ENCODE measurements around the gene CCDC187.

CCDC187 gene

GRCh38 chr9:136252846-136253245 is 51.0 kb downstream of the CCDC187 start:
- DNase-seq (ENCODE audit: low read depth, low spot score) = no peak

DNA sequence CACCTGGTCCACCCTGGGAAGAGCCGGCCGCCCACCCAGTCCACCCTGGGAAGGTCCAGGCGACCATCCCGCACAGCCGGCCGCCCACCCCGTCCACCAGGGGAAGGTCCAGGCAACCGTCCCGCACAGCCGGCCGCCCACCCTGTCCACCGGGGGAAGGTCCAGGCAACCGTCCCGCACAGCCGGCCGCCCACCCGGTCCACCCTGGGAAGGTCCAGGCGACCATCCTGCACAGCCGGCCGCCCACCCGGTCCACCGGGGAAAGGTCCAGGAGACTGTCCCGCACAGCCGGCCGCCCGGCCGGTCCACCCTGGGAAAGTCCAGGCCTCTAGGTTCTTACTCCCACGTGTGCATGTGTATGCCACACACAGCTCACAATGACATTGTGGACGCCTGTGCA is 51.6 kb downstream of the CCDC187 start:
- DNase-seq (ENCODE audit: low read depth, low spot score) = no peak

GRCh38 chr9:136251264-136252115 is 52.4 kb downstream of the CCDC187 start:
- no peak for DNase-seq (ENCODE audit: low read depth, low spot score)

GRCh38 chr9:136250676-136251075 is 53.2 kb downstream of the CCDC187 start:
- no peak for DNase-seq (ENCODE audit: low read depth, low spot score)

- no peak for DNase-seq (ENCODE audit: low read depth, low spot score)
Measured at GRCh38 chr9:136249877-136250559, 53.9 kb downstream of the CCDC187 start.

DNA sequence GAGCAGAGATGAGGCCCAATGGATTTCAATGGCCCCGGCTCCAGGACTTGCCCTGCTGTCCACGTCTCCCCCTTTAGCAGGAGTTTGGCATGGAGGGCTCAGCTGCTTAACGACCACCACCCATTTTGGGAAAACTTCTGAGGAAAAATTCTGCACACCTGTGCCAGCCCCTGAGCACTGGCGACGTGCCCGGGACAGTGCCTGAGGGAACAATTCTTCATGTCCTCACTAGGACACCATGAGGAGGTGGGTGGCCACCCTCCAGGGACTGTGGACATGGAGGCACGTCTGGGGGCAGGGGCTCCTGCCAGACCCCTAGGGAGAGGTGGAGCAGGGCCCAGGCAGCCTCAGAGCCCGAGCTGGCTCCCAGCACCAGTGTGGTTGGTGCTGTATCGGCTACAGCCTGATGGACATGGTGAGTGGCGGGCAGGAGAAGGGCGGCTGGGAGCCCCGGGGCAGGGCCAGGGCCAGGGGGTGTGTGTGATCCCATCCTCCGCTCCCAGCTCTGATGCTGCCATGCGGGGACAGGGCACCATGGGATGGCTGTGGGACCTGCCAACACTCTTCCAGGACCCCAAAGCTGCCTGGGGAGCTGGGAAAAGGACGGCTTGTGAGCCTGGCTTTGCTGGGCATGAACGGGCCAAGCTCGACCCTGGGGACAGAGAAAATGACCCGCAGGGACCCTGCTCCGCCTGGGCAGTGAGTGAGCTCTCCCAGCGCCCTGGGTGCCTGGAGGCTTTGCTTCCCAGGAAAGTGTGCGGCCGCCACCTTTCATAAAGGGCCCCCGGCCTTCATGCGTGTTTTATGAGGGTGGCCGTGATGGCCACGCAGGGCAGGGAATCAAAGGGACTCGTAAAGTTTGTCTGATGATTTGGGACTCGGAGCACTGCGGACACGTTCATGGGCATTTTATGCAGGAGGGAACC is 54.7 kb downstream of the CCDC187 start:
- DNase-seq (ENCODE audit: low read depth, low spot score) = no peak

- no peak for DNase-seq (ENCODE audit: low read depth, low spot score)
Measured at GRCh38 chr9:136247947-136248637, 55.8 kb downstream of the CCDC187 start.

GRCh38 chr9:136247551-136247916 is 56.4 kb downstream of the CCDC187 start:
- DNase-seq (ENCODE audit: low read depth, low spot score) = no peak

- no peak for DNase-seq (ENCODE audit: low read depth, low spot score)
Measured at GRCh38 chr9:136246849-136247550, 56.9 kb downstream of the CCDC187 start.

GRCh38 chr9:136245219-136246150 is 58.4 kb downstream of the CCDC187 start, which contains the start of gene QSOX2:
TSS of gene QSOX2 (minus strand) at chr9:136245812. CDS start at chr9:136245803, 9 bp downstream.
- no peak for DNase-seq (ENCODE audit: low read depth, low spot score)

GRCh38 chr9:136244969-136245218 is 59.0 kb downstream of the CCDC187 start:
- no peak for DNase-seq (ENCODE audit: low read depth, low spot score)

DNA sequence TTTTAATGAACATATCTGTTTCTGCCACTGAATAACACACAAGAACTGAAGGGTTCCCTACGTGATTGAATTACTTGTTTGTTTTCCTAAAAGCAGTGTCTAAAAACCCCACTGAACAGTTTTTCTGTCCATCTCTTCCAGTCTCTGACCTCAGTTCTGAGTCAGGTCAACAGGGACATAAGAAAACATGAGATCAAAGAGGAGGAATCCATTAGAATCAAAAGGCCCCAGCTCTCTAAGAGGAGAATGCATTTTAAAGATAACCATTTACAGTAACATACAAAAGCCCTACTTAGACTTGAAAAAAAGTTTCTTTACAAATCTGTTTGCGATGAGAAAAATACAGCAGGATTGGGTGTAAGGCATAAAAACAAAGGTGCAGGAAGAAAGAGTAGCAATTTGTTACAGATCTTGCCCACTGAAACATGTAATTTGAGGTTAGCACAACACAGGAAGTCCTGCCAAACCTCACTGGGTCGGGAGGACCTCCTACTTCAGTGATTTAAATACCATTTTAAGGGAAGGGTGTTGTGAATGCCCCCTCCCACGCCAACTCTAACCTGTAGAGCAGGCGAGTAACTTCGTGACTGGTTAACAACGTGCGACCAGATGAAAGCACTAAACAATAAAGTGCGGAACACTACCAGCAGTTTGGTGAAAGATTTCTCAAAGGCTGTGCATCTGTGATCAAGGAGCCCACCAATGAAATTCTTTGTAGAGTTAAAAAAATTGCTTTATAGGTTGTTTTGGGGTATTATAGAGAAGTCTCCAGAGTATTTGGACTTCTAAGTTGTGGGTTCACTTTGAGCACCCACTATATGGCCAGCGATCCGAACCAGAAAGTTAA is 59.5 kb downstream of the CCDC187 start:
- no peak for DNase-seq (ENCODE audit: low read depth, low spot score)

DNA sequence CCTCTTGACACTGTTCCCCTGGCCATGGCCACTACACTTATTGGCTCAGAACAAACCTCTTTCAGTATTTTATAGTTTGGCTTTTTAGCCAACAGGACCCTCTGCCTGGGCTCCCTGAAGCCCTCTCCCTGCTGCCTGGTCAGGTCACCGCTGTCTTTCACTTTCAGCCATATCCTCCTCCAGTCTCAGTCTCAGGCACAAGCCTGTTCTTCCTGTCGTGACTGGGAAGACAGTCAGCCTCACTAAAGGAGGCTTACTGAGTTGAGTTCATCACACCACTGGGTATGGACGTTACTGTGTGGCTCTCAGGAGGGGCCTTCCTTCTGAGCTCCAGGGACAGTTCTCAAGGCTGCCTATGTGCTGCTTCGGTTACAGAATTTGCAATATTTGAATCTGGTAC is 60.3 kb downstream of the CCDC187 start:
- no peak for DNase-seq (ENCODE audit: low read depth, low spot score)

GRCh38 chr9:136242918-136243525 is 60.9 kb downstream of the CCDC187 start:
- DNase-seq (ENCODE audit: low read depth, low spot score) = no peak

DNA sequence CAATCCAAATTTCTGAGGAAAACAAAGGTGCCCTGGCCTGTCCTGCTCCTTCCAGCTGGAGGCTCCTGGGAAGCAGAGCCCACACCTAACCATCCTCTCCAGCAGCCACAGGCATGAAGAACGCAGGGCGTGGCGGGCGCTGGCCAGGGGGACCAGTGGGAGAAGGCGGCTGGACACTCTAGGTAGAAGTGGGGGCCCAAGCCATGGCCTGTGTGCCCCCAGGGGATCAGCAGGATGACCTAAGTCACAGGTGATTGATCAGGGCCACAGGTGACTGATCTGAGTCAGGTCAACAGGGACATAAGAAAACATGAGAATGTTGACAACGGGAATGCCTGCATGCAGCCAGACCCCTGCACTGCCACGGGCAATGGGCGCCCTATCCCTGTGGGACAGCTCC is 61.6 kb downstream of the CCDC187 start:
- DNase-seq (ENCODE audit: low read depth, low spot score) = no peak

DNA sequence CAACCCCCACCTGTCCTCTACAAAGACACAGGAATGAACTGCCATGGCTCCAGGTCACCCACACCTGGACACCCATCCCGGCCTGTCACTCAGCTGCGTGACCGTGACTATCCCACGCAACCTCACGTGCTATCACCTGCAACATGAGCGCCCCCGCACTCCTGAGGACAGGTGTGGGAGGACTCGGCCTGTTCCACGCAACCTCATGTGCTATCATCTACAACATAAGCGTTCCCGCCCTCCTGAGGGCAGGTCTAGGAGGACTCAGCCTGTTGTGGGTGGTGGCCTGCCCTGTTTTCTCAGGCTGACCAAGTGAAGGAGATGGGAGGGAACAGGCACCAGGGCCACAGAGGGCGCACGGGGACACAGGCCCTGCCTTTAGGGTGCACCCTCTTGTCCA is 62.4 kb downstream of the CCDC187 start:
- no peak for DNase-seq (ENCODE audit: low read depth, low spot score)

DNA sequence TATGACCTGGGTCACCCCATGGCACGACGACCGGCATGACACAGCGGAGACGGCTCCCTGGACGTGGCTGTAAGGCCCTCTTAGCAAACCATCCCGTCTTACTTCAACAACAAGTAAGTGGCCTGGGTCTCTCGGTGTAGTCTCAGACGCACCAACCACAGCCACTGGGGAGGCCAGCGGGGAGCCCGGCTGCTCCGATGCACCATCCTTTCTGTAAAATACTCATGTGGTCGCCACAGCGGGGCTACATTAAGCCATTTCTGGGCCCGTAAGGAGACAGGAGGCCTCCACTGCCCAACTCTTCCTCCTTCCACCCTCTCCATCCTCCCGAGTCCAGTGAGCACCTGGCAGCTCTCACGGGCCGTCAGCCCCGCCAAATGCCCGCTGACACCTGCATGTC is 63.0 kb downstream of the CCDC187 start:
- no peak for DNase-seq (ENCODE audit: low read depth, low spot score)

DNA sequence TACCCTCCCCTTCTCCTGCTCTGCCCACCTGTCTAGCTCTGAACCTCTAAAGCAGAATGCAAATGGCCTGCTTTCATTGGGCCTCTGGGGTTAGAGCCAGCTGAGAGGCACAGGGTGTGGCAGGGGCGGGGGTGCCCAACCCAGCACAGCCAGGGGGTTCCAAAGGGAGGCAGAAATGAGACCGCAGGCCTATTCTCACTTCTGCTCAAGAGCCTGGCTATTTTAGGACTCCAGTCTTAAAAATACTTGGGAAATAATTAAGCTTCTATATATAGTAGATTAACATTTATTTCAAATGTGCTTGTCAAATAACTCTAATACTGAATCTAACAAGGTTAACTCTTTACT is 63.9 kb downstream of the CCDC187 start:
- no peak for DNase-seq (ENCODE audit: low read depth, low spot score)

Data from brain pericyte (primary cell).